HG02970 (cell line): Measurements from ENCODE around the gene NLRP1.

ENCODE experiments used
- ATAC-seq: cut with Tn5 transposase; IDR thresholded peaks from one replicate; pipeline ENCODE4 v1.9.1; 2021; ENCODE audit warnings: mild to moderate bottlenecking, moderate library complexity, moderate number of reproducible peaks; ENCODE audit not compliant: unreplicated experiment, low FRiP score

The NLRP1 gene

GRCh38 chr17:5526821-5527598, 57.3 kb downstream of the NLRP1 start:
- ATAC-seq, result no peak

- ATAC-seq, result no peak
Measured at GRCh38 chr17:5523249-5523648, 61.1 kb downstream of the NLRP1 start.

DNA sequence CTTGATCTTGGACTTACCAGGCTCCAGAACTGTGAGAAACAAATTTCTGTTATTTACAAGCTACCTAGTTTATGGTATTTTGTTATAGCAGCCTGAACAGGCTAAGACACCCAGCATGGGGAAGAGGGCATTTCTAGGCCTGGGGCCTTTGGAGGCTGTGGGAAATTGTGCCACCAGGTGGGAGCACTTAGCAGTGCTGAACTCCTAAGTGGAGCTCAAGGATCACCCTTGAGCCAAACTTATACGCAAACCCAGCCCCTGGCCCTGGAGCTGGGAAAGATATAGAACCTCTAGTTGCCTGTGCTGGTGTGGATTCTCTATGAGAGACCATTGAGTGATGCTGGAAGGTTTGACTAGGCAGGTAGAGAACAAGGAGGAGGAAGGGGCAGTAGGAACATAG, 61.8 kb downstream of the NLRP1 start:
- no peak for ATAC-seq

DNA sequence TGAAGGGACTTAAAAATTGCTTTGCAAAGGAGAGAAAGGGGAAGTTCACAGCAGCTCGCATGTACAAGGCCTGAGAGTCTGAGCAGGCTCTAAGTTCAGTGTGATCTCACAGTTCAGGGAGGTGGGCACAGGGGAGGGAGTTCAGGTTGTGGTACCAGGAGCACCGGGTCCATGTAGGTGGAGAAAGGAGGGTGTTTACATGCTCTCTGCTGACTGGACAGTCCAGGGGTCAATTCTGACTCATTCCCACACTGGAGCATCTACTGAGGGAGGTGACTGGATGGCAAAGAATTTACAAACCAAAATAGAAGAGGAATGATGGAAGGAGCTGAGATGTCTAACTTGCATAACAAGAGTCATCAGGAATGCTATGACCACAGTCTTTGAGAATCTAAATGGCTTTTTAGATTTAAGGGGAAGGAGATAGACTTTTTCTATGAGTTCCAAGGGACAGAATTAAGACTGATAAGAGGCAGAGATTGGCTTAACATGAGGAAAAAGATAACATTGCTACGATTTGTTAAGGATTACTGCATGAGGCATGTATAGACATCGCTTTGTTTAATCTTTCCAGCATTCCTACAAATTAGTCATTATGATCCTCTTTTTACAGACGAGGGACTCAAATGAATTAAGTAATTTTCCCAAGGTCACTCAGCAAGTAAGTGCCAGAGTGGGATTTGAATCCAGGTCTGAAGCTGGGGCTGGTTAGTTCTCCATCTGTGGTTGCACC, 68.1 kb downstream of the NLRP1 start:
- no peak for ATAC-seq

GRCh38 chr17:5514976-5515375, 69.3 kb downstream of the NLRP1 start:
- no peak for ATAC-seq

- ATAC-seq, result no peak
Measured at GRCh38 chr17:5513628-5514027, 70.7 kb downstream of the NLRP1 start.

- ATAC-seq, result no peak
Measured at GRCh38 chr17:5511401-5512225, 72.7 kb downstream of the NLRP1 start.

- no peak for ATAC-seq
Measured at GRCh38 chr17:5510771-5511170, 73.5 kb downstream of the NLRP1 start.

DNA sequence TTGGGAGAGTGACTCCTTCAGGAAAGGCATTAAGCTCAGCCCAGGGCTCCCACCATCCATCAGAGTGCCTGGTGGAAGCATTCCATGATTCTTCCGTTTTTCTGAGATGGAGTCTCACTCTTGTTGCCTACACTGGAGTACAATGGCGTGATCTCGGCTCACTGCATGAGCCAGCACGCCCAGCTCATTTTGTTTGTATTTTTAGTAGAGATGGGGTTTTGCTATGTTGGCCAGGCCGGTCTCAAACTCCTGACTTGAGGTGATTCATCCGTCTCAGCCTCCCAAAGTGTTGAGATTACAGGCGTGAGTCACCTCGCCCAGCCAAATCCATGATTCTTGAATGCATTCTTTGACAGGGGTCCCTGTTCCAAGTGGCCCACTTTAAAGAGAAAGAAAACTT, 74.8 kb downstream of the NLRP1 start:
- no peak for ATAC-seq

DNA sequence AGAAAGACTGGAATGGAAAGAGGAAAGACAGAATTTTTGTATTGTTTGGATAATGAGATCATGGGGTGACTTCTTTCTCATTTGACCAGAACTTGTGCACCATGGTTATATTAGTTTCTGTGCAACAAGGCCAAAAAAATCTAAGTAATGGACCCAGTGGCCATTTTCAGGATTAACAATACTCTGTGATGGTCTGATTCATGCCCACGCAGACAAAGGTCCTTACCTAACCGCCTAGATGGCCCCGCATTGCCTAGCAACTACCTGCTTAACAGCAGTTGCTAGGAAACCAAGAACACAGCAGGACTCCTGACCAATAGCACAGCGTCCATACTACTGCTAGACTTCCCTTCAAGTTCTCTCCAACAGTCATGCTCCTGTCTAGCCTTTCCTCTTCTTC, 75.5 kb downstream of the NLRP1 start:
- ATAC-seq, result no peak

DNA sequence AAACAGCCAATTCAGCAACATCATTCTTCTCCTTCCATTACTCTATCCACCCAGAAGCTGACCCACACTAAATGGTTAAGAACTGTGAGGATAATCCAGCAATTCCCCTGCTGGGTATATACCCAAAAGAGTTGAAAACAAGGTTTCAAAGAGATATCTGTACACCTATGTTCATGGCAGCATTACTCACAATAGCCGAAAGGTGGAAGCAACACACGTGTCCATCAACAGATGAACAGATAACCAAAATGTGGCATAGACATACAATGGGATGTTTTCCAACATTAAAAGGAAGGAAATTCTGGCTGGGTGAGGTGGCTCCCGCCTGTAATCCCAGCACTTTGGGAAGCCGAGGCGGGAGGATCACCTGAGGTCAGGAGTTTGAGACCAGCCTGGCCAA, 78.0 kb downstream of the NLRP1 start:
- no peak for ATAC-seq

GRCh38 chr17:5502552-5502951, 81.8 kb downstream of the NLRP1 start:
- ATAC-seq, result no peak

DNA sequence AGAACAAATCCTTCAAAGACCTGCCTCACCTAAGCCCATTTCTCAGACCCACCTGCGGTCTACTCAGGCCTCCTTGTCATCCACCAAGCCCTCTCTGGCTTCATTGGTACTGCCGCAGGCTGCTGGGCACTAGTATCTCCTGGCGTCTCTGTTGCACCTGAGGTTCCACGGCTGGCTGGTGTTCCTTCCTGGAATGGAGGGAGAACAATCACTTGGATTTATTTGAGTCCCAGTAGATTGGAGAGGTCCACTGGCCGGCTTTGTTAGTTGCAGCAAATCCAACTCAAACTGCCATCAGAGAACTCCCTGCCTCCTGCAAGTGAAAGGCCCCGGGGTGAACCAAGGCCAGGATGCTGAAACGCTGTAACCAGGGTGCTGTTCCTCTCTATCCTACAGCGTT, 82.6 kb downstream of the NLRP1 start:
- ATAC-seq, result no peak

DNA sequence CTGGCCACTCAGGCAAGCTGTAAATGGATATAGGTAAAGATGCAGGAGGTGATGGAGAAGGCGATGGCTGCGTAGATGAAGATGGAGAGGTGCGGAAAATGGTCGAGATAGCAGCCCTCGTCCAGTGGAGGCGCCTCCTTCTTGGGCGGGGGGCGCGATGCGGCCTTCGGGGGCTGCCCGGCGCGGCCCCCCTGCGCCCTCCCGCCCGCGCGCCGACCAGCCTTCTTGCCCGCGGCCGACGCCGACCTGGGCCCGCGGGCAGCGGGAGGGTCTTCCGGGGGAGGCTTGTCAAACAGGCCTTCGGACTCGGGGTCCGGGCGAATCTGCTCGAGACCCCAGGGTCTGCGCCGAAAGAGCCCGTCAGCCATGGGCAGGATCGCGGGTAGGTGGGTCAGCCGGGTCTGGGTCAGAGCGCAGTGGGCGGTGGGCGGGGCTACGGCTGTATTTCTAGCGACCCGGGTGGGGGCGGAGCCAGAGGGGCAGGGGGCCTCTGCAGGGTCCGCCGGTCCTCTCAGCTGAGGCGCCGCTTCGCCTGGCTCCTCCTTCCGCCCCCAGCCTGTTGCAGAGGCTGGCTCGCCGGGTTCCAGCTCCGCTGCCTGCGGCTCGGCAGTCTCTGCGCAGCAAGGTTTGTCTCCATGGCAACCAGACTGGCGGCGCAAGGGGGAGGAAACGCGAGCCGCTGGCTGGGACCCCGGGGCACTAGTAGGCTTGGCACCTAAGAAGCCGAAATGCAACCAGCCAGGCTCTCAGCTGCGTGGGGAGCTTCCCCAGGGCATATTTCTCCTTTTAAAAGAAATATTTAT, 83.5 kb downstream of the NLRP1 start:
- ATAC-seq, result no peak

GRCh38 chr17:5500247-5500588, 84.1 kb downstream of the NLRP1 start:
- ATAC-seq, result no peak

DNA sequence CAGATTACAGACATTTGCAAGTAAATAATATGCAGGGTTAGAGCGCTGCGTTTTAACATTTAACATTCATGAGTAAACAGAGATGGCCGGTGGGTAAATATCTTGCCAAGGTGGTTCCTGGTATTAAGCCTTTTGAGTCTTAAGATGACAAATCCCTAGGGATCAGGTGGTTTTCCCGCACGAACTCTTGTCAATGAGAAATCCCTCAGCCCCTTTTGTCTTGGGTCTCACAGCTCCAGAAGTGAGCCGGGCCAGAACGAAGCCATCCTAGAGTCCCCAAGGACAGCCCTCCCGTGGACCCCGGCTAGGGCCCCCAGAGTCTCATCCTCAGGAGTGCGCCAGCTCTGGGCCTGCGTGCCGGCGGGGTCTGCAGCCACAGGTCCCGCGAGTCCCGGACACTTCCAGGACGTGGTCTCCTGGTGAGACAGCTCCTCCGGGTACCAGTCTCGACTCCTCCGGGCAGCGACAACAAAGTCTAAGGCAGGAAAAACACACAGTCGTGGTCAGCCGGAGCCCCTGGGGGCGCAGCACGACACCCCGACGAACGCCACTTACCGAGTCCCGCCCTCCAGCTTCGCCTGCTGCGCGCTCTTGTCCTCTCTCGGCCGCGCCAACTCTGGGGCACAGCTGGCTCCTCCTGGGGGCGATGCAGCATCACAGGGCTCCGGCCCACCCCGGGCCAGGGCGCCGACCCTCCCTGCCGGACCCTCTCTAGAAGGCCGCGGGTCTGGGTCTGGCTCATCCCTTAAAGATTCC, 84.7 kb downstream of the NLRP1 start:
- no peak for ATAC-seq

DNA sequence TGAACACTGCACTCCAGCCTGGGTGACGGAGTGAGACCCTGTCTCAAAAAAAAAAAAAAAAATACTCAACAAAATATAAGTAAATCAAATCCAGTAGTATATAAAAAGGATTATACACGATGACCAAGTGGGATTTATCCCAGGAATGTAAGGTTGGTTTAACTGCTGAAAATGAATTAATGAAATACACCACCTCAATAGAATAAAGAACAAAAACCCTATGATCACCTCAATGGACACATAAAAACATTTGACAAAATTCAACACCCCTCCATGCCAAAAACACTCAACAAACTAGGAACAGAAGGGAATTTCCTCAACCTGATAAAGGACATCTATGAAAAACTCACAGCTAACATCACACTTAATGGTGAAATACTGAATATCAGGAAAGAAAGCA, 91.3 kb downstream of the NLRP1 start:
- no peak for ATAC-seq

DNA sequence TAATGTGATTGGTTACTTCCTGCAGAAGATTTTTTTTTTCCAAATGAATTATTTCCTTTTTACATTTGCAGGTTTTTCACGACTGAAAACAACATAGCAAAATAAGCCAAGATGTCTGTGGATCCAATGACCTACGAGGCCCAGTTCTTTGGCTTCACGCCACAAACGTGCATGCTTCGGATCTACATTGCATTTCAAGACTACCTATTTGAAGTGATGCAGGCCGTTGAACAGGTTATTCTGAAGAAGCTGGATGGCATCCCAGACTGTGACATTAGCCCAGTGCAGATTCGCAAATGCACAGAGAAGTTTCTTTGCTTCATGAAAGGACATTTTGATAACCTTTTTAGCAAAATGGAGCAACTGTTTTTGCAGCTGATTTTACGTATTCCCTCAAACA, 95.6 kb downstream of the NLRP1 start:
- no peak for ATAC-seq

GRCh38 chr17:5486206-5487124, 97.8 kb downstream of the NLRP1 start, which contains the start of gene MIS12:
Gene MIS12, plus strand, starts transcription at chr17:5486566. Its CDS starts 2,297 bp downstream, at chr17:5488863.
- peak; percentile 84 for ATAC-seq
